Osteocyte (in vitro differentiated cells): Measurements from ENCODE around the gene GSG1L. TPM values are rescaled to one million over a fixed set of nuclear protein-coding genes. Genes with fewer than 3 reads are reported as not detected.
"Not testable (repeated sequence)": the region's sequence is repeated elsewhere in the genome, so short reads cannot be mapped to it uniquely, and the experiment has no call there.

Experiments used
- DNase-seq: peaks from one replicate; pipeline ENCODE4 v3.0.0; 2021; ENCODE audit warnings: mixed read lengths; ENCODE audit not compliant: unreplicated experiment; ENCODE audit errors: extremely low spot score
- H3K27ac Mint-ChIP-seq: one replicate; pipeline ENCODE4 v1.8.0; 2021; ENCODE audit warnings: mild to moderate bottlenecking, mixed read lengths; ENCODE audit not compliant: unreplicated experiment
- H3K27me3 Mint-ChIP-seq: one replicate; pipeline ENCODE4 v1.8.0; 2021; ENCODE audit warnings: mixed read lengths; ENCODE audit not compliant: unreplicated experiment
- H3K36me3 Mint-ChIP-seq: one replicate; pipeline ENCODE4 v1.8.0; 2021; ENCODE audit warnings: mixed read lengths; ENCODE audit not compliant: unreplicated experiment
- H3K4me1 Mint-ChIP-seq: one replicate; pipeline ENCODE4 v1.8.0; 2021; ENCODE audit warnings: mixed read lengths; ENCODE audit not compliant: unreplicated experiment
- H3K4me3 Mint-ChIP-seq: one replicate; pipeline ENCODE4 v1.8.0; 2021; ENCODE audit warnings: mild to moderate bottlenecking, moderate library complexity, mixed read lengths; ENCODE audit not compliant: unreplicated experiment
- H3K9me3 Mint-ChIP-seq: one replicate; pipeline ENCODE4 v1.8.0; 2021; ENCODE audit warnings: mixed read lengths; ENCODE audit not compliant: unreplicated experiment
- total RNA-seq: library from RNA; stranded (reverse); gene quantifications from 2 replicates; pipeline ENCODE4 v1.2.1, GENCODE V29; 2021
- TF ChIP-seq, protein P1 (sequence below): fragments of 200-600 bp; sonication (generic); IDR thresholded peaks from 2 replicates; pipeline ENCODE4 v1.5.0; 2021; ENCODE audit warnings: antibody characterized with exemption, mild to moderate bottlenecking, moderate library complexity

Gene GSG1L
- total RNA-seq, 1 donor from 2014 or later, result not detected

- Mint-ChIP-seq H3K9me3 (no peaks in the 10 kb centered on the region), H3K27ac (no peak overlapping the region), H3K4me1 (no peaks in the 10 kb centered on the region), H3K4me3 (no peak overlapping the region), H3K27me3 (peaks cover 2% of the 10 kb centered on the region), H3K36me3 (no peaks in the 10 kb centered on the region)
- TF ChIP-seq, protein P1, sequence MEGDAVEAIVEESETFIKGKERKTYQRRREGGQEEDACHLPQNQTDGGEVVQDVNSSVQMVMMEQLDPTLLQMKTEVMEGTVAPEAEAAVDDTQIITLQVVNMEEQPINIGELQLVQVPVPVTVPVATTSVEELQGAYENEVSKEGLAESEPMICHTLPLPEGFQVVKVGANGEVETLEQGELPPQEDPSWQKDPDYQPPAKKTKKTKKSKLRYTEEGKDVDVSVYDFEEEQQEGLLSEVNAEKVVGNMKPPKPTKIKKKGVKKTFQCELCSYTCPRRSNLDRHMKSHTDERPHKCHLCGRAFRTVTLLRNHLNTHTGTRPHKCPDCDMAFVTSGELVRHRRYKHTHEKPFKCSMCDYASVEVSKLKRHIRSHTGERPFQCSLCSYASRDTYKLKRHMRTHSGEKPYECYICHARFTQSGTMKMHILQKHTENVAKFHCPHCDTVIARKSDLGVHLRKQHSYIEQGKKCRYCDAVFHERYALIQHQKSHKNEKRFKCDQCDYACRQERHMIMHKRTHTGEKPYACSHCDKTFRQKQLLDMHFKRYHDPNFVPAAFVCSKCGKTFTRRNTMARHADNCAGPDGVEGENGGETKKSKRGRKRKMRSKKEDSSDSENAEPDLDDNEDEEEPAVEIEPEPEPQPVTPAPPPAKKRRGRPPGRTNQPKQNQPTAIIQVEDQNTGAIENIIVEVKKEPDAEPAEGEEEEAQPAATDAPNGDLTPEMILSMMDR, result no peak
- peak; percentile 66 for DNase-seq
These were observed 83.3 kb downstream of the GSG1L start for GRCh38 chr16:27980076-27980775.

DNA sequence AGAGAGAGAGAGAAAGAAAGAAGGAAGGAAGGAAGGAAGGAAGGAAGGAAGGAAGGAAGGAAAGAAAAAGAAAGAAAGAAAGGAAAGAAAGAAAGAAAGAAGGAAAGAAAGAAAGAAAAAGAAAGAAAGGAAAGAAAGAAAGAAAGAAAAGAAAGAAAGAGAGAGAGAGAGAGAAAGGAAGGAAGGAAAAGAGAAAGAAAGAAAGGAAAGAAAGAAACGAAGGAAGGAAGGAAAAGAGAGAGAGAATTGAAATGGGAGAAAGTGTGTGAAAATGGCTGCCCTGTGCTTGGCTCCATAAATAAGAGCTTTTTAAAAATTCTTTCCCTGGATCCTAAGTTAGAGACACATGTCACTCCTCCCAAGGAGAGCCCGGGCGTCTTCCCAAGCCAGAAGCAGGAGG lies 83.8 kb downstream of the GSG1L start:
- not testable (repeated sequence) for DNase-seq, H3K27me3 Mint-ChIP-seq, H3K4me1 Mint-ChIP-seq, H3K4me3 Mint-ChIP-seq, H3K9me3 Mint-ChIP-seq, H3K27ac Mint-ChIP-seq, H3K36me3 Mint-ChIP-seq

DNA sequence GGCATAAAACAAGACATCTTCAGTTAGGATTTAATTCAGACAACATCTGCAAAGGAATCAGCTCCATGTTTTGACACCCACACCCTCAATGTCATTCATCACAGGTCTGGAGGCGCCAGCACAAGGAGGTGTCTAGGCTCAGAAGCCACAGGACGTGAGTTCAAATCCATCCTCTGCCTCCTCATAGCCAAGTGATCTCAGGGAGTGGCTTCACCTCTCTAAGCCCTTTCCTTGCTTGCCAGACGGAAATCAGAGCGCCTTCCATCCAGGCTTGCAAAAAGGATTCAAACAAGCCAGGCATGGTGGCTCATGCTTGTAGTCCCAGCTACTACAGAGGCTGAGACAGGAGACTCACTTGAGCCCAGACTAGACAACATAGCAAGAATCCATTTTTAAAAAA lies 84.6 kb downstream of the GSG1L start:
- DNase-seq, result peak; percentile 53
- Mint-ChIP-seq H3K27me3 (no peaks in the 10 kb centered on the region), H3K27ac (no peak overlapping the region), H3K9me3 (no peaks in the 10 kb centered on the region), H3K4me1 (no peaks in the 10 kb centered on the region), H3K4me3 (no peak overlapping the region), H3K36me3 (no peaks in the 10 kb centered on the region)
- TF ChIP-seq, protein P1, result no peak

GRCh38 chr16:27977966-27978365 lies 85.5 kb downstream of the GSG1L start:
- Mint-ChIP-seq H3K36me3 (no peaks in the 10 kb centered on the region), H3K27ac (no peak overlapping the region), H3K27me3 (no peaks in the 10 kb centered on the region), H3K9me3 (no peaks in the 10 kb centered on the region), H3K4me1 (no peaks in the 10 kb centered on the region), H3K4me3 (no peak overlapping the region)
- TF ChIP-seq, protein P1, result no peak
- peak; percentile 74 for DNase-seq

DNA sequence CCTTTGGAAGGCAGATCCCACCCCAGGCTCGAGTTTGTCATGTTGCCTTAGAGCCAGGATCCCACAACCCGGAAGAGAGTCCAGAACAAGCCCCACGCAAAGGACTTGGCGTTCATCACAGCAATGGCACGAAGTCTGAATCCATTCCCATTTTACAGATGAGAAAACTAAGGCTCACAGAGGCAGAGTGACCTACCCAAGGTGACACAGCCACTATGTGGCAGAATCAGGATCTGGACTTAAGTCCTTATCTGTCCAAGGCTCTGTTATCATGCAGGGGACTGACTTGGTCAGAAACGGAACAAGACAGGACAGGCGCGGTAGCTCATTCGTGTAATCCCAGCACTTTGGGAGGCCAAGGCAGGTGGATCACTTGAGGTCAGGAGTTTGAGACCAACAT lies 86.5 kb downstream of the GSG1L start:
- Mint-ChIP-seq H3K4me3 (no peak overlapping the region), H3K27ac (no peak overlapping the region), H3K27me3 (no peaks in the 10 kb centered on the region), H3K9me3 (no peaks in the 10 kb centered on the region), H3K4me1 (no peaks in the 10 kb centered on the region), H3K36me3 (no peaks in the 10 kb centered on the region)
- TF ChIP-seq, protein P1, result no peak
- DNase-seq, result peak; percentile 59
